Epithelial cell of proximal tubule (primary cell): ENCODE results near the gene AGTRAP. TPM values are rescaled to one million over a fixed set of nuclear protein-coding genes. Genes with fewer than 3 reads are reported as not detected.

ENCODE experiments used
- DNase-seq: peaks from one replicate; pipeline ENCODE4 v3.0.0-alpha.2; 2011; ENCODE audit warnings: low read depth
- H3K4me3 ChIP-seq: 2 replicates; pipeline ENCODE4 v1.5.1; 2011; ENCODE audit warnings: low read depth, mild to moderate bottlenecking, low read length
- total RNA-seq: library from RNA; depleted of rRNA; stranded (reverse); fragments of >200 nt; gene quantifications from 2 replicates; pipeline ENCODE4 v1.2.3, GENCODE V29; 2015
- TF ChIP-seq, protein P1 (sequence below): conservative IDR thresholded peaks from 2 replicates; pipeline ENCODE4 v1.5.1; 2012; ENCODE audit warnings: low read depth, mild to moderate bottlenecking, low read length

AGTRAP gene
- total RNA-seq, 1 donor from 2014 or later, result 54.7 TPM

DNA sequence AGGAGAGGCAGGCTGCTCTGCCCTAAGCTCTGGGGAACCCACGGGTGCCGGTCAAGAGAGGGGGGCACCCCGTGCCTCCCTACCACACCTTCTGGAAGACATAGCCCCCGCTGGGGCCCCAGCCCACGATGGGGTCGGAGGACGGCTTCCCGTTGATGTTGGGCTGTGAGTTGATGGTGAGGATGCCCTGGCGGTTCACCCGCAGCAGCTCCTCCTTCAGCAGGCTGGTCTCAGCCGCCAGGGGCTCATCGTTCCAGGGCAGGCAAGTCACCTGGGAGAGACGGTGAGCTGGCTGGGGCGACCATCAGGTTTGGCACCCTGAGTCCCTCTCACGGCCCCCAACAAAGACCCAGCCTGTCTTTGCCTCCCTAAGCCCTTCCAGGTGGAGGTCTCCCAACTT is 57.9 kb downstream of the AGTRAP start:
- no peak for DNase-seq
- H3K4me3 ChIP-seq, result no peak overlapping the region
- TF ChIP-seq, protein P1, sequence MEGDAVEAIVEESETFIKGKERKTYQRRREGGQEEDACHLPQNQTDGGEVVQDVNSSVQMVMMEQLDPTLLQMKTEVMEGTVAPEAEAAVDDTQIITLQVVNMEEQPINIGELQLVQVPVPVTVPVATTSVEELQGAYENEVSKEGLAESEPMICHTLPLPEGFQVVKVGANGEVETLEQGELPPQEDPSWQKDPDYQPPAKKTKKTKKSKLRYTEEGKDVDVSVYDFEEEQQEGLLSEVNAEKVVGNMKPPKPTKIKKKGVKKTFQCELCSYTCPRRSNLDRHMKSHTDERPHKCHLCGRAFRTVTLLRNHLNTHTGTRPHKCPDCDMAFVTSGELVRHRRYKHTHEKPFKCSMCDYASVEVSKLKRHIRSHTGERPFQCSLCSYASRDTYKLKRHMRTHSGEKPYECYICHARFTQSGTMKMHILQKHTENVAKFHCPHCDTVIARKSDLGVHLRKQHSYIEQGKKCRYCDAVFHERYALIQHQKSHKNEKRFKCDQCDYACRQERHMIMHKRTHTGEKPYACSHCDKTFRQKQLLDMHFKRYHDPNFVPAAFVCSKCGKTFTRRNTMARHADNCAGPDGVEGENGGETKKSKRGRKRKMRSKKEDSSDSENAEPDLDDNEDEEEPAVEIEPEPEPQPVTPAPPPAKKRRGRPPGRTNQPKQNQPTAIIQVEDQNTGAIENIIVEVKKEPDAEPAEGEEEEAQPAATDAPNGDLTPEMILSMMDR, result no peak

DNA sequence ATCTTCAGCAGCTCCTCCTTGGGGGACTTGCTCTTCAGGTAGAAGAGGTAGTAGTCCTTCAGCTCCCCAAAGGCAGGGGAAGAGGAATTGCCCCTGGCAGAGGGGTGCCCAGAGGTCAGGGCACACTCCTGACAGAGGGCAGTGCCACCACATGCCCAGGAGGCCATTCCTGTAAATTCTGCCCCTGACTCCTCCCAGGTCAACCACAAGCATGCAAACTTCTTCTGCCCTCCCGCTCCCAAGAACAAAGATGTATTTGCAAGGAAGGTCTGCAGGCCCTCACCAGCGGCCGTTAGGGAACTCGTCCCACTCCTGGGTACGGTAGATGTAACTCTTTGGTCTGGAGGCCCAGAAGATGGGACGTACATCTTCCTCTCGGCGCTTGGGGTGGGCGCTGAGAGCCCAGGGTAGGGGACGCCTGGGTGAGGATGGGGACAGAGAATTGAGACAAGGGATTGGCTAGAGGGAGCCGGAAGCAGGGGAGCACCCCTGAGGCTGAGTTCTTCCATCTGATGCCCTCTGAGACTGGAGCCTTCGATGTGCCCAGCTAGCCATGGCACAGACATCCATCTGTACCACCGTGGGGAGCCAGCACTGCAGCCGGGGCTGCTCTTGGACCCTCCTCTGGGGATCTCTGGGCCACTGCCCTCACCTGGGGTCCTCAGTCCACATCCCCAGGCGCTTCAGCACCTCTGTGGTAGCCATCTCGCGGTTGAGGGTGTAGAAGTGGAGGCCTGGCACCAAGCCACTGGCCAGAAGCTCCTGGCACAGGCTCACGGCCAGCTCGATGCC is 58.7 kb downstream of the AGTRAP start:
- DNase-seq, result no peak
- TF ChIP-seq, protein P1, result no peak
- no peak overlapping the region for H3K4me3 ChIP-seq

DNA sequence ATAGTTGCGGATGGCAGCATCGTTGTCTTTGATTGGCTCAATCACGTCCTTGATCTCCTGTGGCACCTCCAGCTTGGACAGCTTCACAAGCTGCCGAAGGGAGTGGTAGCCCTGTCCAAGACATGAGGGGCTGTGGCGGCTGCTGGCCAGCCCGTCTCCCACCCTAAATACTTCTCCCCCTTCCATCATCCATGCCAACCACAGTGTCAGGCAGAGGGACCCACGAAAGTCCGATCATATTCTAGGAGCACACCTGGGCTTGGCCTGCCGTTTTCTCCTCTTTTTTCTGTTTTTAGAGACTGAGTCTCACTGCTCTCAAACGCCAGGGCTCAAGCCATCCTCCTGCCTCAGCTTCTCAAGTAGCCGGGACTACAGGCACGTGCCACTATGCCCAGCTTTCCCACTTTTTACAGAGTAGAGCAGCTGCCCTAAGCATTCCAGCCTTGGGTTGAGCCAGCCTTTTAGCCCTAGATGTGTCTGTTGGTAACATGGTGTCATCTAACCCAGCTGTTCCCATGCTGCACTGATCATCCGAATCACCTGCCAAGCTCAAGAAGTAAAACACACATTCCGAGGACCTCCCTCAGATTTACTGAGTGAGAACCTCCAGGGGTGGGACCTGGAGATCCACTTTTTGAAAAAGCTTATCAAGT is 59.4 kb downstream of the AGTRAP start:
- DNase-seq, result no peak
- TF ChIP-seq, protein P1, result no peak
- H3K4me3 ChIP-seq, result no peak overlapping the region

DNA sequence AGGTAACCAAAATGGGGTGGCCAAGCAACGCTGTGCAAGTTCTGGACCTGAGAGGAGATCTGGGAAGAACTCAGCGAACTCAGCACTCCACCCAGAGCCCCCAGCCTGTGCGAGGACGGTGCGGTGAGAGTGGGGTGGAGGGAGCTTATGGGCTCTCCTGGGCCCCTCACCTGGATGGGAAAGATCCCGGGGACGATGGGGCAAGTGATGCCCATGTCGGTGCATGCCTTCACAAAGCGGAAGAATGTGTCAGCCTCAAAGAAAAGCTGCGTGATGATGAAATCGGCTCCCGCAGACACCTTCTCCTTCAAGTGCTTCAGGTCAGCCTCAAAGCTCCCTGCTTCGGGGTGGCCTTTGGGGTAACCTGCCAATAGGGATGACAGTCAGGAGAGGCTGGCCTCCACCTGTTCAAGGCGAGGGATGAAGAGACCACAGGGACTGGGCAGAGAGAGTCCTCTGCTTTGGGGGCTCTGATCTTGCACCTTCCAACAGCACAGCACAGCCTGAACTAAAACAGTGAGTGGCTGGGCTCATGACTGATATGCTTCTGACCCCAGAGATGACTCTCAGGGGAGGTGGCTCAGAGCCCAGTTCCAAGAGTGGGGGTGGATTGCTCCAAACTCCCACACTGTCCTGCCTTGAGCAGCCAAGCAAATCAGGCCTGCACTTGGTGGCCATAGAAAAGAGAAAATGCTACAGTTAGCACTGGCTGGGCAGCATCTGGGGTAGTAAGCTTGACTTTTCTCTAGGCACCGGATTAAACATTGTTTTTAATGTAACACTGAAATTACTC is 60.3 kb downstream of the AGTRAP start:
- TF ChIP-seq, protein P1, result no peak
- DNase-seq, result peak; percentile 80
- H3K4me3 ChIP-seq, result no peak overlapping the region

DNA sequence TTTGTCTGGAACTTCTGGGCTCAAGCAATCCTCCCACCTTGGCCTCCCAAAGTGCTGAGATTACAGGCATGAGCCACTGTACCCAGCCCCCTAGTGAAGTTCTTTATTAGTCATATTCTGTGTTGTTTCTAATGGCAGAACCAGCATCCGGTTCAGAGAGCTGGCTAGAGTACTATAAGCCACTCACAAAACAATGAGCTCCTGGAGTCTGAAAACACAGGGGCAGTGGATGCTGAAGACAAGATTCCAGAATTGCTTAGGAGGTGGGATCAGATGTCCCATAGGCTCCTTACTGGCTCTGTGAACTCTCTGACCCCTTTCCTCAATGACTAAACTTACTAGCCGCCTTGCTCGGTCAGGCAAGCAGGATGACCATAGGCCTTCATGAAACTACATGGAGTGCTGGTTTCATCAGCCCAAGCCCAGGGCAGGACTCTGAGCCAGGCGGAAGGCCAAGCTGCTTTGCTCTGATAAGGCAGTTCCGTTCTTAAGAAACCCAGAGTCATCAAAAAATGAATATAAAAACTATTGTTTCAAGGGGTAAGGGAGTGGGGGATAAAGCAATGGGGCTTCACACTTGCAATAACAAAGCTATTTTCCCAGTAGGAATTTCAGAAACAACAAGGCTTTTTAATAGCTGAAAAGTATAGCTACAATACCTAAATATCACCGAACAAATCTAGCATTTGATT is 61.7 kb downstream of the AGTRAP start:
- no peak overlapping the region for H3K4me3 ChIP-seq
- peak; percentile 91 for DNase-seq
- TF ChIP-seq, protein P1, result no peak

DNA sequence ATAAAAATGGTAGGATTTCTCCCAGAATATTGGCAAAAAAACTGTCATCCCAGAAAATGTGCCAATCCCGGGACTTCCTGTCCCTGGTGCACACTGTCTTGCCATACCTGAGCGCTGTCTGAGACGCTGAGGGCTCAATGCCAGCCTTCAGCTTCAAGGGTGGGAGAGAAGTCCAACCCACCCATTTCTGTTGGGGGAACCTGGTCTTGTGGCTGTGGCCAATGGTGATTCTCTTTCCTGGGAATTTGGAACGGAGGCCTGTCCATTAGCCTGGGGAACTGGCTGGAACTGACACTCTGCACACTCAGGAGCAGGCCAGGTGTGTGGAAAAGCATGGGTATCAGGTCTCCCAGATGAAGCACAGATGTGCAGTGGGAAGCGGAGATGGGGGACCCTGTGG is 63.2 kb downstream of the AGTRAP start:
- TF ChIP-seq, protein P1, result no peak
- no peak overlapping the region for H3K4me3 ChIP-seq
- no peak for DNase-seq
